LoVo (cell line): Measurements from ENCODE around the gene ADIPOR1.
"Not testable (repeated sequence)": the region's sequence is repeated elsewhere in the genome, so short reads cannot be mapped to it uniquely, and the experiment has no call there.

Experiments
- DNase-seq: peaks from one replicate; pipeline ENCODE4 v3.0.0-alpha.2; 2016; ENCODE audit warnings: low spot score

Gene ADIPOR1

GRCh38 chr1:202957733-202958543 is at the start of gene ADIPOR1:
TSS of gene ADIPOR1 (minus strand) at chr1:202958312. CDS start at chr1:202951070, 7,242 bp downstream.
- peak; percentile 93 for DNase-seq

DNA sequence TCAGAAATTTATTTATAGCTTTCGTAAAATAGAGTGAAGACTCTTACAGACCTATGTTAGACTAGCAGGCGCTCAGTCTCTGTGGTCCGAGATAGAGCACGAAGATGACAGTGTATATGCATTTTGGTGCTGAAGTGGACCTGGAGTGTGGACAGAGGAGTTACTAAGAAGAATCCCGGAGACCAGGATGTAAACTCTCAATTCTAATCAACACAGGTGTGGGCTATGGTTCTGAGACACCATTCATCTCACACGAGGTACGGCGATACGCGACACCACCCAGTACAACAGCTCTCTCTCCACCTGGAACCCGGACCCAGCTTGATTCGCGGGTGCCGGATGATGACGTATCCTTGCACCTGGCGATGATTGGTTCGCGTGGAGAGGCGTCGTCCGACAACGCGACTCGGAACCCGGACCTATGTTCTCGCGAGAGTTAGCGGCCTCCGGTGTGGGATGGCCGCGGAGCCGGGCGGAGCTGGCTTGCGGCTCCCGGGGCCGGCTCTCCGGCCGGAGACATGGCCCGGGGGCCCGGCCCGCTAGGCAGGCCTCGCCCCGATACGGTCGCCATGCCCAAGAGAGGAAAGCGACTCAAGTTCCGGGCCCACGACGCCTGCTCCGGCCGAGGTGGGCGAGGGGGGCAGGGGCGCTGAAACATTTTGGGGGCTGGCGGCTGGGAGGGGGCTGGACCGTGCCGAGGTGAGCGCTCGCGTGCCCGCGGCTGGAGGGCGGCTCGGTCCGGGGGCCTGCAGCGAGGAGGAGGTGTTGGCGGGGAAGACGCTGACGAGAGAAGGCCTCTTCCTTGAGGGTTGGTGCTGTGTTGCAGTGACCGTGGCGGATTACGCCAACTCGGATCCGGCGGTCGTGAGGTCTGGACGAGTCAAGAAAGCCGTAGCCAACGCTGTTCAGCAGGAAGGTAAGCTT is 49.1 kb upstream of the ADIPOR1 start, which contains the start of gene TMEM183A:
Gene TMEM183A, plus strand, starts transcription at position 427 of the 924 bp plus-strand sequence. Its CDS starts 92 bp downstream, at position 519.
- peak; percentile 98 for DNase-seq

GRCh38 chr1:203005395-203006142 is 47.5 kb upstream of the ADIPOR1 start:
- DNase-seq: not testable (repeated sequence)

- DNase-seq: no peak
Observed at GRCh38 chr1:203002951-203003350, 44.8 kb upstream of the ADIPOR1 start.

GRCh38 chr1:203001986-203002385 is 43.9 kb upstream of the ADIPOR1 start:
- no peak for DNase-seq

GRCh38 chr1:203000217-203000944 is 42.3 kb upstream of the ADIPOR1 start:
- no peak for DNase-seq

- peak; percentile 57 for DNase-seq
Observed at GRCh38 chr1:202998836-202999750, 41.0 kb upstream of the ADIPOR1 start.

GRCh38 chr1:202994756-202995155 is 36.6 kb upstream of the ADIPOR1 start:
- DNase-seq: peak; percentile 26

DNA sequence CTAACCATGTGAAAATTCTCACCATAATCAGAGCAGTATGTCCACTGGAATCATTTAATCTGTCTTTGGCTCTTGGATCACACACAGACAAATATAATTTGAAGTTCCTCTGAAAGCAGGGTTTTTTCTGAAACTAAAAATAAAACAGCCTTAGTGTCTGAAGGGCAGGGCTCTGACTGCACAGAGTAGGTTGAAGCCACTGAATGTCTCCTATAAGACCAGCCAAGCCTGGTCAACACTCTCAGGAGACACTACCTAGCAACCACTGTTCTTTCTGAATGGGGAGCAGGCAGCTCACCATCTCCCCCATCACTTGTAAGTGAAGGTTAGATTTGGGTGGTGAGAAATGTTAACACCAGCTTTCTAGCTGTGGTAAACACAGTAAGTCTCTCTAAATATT is 33.0 kb upstream of the ADIPOR1 start:
- DNase-seq: no peak

DNA sequence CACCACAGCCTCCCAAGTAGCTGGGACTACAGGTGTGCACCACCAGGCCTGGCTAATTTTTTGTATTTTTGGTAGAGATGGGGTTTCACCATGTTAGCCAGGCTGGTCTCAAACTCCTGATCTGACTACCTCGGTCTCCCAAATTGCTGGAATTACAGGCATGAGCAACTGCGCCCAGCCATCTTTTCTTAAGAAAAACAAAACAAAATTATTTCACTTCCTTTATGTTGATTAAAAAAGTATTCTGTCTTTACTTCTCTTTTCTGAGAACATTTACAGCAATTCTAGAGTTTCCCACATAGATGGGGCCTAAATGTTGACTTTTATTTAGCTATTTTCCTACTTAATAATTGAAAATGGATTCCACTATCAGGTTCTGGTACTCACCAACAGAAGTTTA is 31.8 kb upstream of the ADIPOR1 start:
- no peak for DNase-seq

GRCh38 chr1:202987922-202988583 is 29.9 kb upstream of the ADIPOR1 start:
- no peak for DNase-seq

DNA sequence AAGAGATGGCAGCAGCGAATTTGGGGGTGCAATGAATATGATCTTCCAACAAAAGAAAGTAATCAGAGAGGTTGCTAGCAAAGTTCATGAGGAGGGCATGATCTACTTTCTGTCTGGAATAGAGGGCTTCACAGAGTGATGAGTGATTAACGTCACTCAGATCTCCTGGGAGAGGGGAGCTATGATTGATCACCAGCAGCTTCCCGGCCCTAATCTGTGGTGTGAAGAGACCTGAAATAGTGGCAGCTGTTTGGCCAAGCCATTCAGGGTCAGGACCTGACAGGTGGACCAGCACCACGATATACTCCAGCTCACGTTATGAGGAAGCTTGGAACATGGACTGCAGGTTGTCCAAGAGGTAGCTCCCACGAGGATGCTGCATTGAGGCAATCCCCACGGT is 29.1 kb upstream of the ADIPOR1 start:
- no peak for DNase-seq

DNA sequence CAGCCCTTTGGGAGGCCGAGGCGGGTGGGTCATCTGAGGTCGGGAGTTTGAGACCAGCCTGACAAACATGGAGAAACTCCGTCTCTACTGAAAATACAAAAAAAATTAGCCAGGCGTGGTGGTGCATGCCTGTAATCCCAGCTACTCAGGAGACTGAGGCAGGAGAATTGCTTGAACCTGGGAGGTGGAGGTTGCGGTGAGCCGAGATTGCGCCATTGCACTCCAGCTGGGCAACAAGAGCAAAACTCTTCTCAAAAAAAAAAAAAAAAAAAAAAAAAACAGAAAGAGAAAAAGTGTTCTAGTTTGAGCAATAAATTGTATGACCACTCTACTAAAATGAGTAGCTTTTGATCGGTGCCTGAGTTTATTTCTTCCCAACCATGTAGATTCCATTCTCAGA is 28.0 kb upstream of the ADIPOR1 start:
- DNase-seq: not testable (repeated sequence)

DNA sequence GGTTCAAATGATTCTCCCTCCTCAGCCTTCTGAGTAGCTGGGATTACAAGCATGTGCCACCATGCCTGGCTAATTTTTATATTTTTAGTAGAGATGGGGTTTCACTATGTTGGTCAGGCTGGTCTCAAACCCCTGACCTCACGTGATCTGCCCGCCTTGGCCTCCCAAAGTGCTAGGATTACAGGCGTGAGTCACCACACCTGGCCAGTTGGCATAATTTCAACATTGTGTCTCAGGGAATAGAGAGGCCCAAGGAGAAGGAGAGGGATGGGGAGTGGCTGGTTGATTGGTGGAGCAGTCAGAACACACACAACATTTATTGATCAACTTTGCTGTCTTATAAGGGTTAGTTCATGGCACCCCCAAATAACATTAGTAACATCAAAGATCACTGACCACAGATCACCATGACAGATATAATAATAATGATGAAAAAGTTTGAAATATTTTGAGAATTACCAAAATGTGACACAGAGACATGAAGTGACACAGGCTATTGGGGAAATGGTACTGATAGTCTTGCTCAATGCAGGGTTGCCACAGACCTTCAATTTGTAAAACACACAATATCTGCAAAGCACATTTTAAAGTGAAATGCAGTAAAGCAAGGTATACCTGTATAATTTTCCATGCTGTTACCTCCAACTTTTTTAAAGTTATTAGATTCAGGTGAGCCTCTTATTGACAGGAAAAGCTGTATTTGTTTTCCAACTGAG is 24.8 kb upstream of the ADIPOR1 start:
- no peak for DNase-seq

- no peak for DNase-seq
Observed at GRCh38 chr1:202981939-202982338, 23.8 kb upstream of the ADIPOR1 start.

GRCh38 chr1:202979459-202979858 is 21.3 kb upstream of the ADIPOR1 start:
- no peak for DNase-seq

DNA sequence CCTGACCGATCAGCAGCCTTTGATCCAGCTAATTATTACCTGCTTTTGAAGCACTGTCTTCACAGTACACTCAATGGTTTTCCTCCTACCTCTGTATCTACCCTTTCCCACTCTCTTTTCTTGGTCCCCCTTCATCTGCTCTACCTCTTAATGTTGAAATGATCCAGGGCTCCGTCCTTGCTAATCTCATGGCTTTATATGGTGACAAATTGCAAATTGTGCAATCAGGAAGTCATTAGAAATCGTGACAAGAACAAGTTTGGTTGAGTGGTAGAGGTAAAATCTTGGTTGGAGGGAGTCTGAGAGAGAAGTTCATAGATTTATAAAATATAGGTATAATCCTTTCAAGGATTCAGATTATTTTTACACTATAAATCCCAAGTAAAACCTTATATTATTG is 18.5 kb upstream of the ADIPOR1 start:
- DNase-seq: no peak

DNA sequence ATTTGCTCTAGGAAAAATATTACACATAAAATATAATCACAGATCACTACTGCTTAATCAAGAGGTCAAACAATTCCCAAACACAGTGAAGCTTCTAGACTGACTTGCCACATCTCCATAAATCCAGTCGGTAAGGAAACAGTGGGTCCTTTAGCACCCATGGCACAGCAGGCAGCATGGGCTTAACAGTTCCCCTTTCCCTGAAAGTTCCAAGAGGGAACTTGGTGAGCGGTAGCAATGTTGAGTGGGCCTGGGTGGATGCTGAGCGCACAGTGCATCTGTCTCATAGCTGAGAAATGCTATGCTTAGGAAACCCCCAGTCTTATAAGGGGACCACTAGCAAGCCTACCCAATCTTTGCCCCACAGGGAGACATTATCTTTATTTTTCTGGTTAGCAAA is 16.7 kb upstream of the ADIPOR1 start:
- DNase-seq: no peak

GRCh38 chr1:202972046-202972445 is 13.9 kb upstream of the ADIPOR1 start:
- no peak for DNase-seq
